NCI-H748 (cell line): ENCODE results near the gene MUC4.
"Not testable (repeated sequence)": the region's sequence is repeated elsewhere in the genome, so short reads cannot be mapped to it uniquely, and the experiment has no call there.

Source experiments
- DNase-seq: peaks from one replicate; lab custom pipeline; 2025; ENCODE audit not compliant: unreplicated experiment; lab: John Stamatoyannopoulos, UW

MUC4 gene

DNA sequence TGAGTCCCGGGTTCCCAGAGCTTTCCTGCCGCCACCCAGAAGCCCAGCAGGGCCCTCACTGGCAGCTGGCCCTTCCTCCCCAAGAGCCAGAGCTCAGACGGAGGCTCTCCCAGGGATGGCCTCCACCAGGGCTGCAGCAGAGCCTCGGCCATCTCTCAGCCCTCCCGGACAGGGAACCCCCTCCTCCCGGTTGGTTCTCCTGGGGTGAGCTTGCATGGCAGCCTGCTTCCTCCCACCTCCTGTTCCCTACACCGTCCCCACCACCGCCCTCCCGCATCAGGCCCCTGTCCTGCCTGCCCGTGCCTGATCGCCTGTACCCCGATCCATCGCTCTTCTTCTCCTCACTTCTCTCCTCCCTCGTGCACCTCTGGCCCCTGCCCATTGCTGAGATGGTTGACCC is 24.1 kb upstream of the MUC4 start:
- DNase-seq = no peak

DNA sequence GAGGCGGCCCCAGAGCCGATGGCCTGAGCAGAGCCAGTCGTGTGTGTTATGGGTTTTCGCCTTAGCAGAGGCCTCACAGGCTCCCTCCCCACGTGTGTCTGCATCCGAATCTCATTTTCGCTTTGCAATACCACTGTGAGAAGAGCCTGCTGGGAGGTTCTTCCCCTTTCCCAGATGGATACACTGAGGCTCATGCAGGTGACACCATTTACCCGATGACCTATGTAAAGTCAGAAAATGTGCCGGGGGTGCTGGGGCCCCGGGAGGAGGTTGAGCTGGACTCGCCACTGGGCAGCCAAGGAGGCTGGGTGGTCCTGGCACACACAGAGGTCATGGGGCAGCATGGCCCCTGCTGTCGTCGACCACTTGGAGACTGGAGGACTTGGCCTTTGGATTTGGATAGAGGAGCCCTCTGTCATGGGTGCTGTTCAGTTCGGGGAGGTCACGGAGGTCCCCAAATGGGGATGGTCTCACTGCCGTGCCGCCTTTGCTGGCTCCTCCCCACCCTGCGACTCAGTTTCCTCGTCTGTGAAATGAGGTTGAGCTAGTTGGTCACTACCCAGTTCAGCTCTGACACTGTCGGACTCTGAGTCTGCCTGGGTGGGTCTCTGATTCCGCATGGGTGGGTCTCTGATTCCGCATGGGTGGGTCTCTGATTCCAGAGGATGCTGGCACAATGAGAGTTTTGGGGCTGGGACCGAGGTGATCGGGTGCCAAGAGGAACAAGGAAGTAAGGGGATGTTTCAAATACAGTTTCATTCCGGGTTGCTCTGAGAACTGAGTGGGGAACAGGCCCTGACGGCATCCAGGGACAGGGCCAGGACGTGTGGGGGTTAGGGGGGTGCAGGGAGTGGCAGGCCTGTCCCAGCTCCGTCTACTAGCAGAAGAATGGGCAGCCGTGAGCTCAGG is 23.2 kb upstream of the MUC4 start:
- DNase-seq = no peak

DNA sequence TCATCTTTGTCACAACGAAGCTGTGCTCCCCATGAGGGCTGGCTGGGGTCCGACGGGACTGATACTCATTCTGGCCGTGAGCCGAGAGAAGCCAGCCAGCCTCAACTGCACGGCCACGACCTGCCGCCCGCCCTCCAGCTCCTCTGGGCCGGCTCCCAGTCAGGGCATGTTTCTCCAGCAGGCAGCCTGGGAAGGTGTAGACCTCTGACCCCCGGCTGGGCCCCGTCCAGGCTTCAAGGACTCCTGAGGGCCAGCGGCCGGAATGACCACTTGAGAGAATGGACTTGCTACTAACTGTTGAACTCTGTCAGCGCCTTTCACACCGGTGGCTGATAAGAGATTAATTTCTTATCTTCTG is 18.1 kb upstream of the MUC4 start:
- DNase-seq = no peak

DNA sequence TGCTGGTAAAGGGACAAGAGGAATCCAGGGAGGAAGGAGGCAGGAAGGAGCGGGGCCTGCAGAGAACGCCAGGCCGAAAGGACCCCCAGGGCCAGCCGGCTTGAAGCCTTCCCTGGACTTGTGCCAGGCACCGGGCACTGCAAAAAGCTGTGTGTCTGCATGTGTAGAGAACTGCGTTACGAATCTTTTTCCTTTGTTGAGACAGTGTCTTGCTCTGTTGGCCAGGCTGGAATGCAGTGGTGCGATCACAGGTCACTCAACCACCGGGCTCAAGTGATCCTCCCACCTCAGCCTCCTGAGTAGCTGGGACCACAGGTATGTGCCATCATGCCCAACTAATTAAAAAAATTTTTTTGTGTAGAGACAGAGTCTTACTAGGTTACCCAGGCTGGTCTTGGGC is 17.0 kb upstream of the MUC4 start:
- DNase-seq = no peak

DNA sequence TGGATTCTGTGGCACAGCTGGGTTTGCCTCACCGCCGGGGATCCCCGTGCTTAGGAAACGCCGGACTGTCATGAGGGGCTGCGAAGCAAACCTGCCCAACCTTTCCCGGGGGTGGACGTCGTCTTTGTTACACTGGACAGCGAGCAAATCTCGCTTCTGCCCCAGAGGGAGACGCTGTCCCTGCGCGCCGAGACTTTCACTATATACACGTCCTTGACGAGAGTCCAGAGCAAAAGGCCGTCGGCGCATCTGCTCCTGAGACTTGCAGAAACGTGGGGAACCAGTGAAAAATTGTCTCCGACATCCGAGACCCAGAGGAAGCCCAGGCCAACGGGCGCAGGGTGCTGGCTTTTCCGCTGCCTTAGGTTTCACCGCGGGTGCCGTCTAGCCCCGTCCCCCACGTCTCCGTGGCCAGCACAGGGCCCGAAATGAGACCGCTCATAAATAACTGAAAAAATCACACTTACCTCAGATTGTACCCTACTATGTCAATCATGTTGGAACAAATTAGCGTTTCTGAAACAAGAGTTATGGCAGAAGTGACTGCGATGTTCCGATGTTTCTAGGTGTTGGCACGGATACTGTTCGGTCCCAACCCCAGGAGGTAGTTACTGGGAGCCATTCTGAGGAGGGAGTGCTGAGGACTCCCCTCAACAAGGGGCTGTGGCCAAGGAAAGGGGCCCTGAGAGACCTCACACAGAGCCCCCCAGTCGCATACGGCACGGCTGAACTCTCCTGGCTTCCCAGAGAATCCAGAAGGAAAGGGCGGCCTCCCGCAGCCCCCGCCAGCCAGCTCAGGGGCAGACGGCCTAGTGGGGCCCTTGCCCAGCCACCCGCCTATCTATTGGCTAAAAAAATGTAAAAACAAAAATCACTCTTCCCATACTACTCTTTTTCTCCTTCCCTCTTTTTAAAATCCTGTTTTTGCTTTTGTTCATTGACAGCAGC is 14.4 kb upstream of the MUC4 start:
- no peak for DNase-seq

DNA sequence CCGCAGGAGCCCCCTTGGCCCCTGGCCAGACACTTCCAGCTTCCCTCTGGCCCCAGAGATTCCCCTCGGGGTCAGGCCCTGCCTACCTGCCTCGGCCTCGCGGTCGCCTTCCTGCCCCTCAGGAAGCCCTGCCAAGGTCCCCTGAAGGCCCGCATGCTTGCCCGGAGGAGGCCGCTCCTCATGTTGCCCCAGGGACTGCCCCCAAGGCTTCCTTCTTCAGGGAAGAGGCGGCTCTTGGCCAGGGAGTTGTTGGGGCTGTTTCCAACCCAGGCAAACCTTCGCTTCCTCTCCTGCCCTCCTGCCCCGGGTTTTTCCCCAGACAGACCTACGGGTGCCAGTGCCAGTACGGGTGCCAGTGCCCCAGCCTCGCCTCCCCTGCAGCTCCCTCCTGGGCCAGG is 13.5 kb upstream of the MUC4 start:
- DNase-seq = no peak

DNA sequence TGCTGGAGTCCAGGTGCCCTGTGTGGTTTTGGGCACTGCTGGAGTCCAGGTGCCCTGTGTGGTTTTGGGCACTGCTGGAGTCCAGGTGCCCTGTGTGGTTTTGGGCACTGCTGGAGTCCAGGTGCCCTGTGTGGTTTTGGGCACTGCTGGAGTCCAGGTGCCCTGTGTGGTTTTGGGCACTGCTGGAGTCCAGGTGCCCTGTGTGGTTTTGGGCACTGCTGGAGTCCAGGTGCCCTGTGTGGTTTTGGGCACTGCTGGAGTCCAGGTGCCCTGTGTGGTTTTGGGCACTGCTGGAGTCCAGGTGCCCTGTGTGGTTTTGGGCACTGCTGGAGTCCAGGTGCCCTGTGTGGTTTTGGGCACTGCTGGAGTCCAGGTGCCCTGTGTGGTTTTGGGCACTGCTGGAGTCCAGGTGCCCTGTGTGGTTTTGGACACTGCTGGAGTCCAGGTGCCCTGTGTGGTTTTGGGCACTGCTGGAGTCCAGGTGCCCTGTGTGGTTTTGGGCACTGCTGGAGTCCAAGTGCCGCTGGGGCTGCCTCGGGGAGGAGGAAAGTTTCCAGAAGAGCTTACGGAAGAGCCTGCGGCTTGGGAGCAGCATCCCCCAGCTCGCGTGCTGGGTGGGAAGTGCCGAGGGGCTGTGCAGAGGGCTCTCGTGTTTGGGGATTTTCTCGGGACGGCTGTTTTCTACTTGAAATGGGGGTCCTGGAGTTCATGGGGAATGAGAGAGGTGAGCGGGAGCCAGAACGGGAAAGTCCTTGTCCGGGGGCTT is 12.9 kb upstream of the MUC4 start:
- not testable (repeated sequence) for DNase-seq

DNA sequence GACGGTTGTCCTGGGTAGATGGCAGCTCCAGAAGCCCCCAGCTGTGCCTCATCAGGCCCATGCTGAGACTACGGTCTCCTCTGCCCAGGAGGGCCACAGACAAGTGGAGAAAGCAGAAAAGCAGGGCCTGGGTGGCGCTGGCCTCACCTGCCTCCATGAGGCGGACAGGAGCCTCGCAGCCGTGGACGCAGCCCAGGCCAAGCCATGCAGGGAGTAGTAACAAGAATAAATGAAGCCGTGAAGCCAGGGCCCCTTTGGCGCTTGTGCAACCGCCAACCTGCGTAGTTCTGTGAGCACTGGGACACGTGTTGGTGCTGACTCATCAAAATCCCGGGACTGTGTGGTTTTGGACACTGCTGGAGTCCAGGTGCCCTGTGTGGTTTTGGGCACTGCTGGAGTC is 12.3 kb upstream of the MUC4 start:
- peak; percentile 5 for DNase-seq

DNA sequence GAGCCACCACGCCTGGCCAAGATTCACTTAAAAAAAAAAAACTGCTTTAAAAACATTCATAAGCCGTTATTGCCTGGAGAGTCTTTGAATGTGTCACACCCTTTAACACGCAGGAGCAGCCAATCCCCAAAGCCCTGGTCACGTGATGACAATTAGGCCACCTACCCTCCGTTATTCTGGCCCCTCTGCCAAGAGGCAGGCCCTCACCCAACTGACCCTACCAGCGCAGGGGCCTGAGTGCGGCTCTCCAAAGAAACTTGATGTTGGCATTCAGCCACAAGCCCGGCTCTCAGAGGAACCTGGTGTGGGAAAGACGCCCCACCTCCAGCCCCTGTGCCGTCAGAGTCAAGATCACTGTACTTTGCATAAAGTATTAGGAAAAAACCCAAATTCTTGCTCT is 11.6 kb upstream of the MUC4 start:
- no peak for DNase-seq

DNA sequence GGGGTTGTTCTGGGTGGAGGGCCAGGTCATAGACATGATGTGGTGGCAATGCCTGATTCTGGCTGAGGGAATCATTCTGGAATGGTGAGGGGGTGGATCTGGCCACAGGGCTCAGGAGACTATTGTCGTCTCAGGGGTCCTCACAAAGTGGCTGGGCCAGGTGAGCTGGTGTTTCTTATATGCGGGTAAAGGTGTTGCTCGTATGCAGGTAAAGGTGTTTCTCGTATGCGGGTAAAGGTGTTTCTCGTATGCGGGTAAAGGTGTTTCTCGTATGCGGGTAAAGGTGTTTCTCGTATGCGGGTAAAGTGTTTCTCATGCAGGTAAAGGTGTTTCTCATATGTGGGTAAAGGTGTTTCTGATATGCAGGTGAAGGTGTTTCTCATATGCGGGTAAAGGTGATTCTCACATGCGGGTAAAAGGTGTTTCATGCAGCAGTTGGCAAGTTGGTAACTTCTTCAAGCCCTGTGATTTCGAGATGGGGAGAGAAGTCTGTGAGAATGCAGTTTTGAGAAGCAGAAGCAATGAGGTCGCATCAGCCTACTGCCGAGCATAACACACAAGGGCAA is 10.5 kb upstream of the MUC4 start:
- no peak for DNase-seq

DNA sequence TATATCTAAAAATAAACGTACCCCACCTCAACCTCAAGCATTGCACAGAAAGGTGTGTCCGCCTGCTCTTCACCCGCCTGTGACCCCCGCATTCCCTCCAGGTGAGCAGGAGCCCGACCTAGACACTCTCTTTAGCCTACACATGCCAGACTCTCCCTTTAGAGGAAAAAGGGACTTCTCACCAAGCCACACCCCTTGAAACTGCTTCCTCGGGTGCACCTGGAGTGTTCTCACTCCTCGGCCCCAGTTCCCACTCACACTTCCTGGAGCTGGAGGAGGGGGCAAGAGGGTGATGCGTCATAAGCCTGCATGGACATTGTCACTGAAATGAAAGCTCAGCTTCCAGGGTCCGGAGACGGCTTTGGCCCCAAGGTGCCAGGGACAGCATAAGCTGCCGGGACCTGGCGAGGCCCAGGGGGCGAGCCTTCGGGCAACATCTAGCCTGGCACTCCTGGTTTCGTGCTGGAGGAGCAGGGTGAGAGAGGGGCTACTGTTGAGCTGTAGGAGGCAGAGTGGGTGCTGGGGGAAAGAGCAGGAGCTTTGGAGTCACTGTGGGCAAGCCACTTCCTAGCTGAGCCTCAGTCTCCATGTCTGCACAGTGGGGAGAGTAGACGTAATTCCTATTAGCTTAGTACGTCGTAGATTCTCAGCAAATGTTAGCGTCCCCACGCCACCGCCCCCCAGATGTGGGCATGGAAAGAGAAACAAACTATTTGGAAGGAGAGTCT is 9.8 kb upstream of the MUC4 start:
- DNase-seq = no peak

DNA sequence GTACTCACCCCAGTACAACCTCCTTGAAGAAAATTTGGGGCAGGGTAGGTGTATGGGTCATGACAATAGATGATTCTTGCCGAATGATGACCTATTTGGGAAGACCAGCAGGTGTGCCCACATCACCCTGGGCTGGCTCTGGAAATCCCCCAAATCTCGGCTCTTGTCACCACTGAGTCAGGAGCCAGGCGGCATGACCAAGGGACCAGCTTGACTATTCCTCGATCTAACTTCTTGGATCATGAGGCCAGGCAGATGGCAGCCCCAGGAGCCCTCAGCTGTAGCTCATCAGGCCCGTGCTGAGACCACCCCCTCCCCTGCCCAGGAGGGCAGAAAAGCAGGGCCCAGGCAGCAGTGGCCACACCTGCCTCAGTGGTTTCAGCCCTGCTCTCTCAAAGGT is 9.2 kb upstream of the MUC4 start:
- DNase-seq = no peak

DNA sequence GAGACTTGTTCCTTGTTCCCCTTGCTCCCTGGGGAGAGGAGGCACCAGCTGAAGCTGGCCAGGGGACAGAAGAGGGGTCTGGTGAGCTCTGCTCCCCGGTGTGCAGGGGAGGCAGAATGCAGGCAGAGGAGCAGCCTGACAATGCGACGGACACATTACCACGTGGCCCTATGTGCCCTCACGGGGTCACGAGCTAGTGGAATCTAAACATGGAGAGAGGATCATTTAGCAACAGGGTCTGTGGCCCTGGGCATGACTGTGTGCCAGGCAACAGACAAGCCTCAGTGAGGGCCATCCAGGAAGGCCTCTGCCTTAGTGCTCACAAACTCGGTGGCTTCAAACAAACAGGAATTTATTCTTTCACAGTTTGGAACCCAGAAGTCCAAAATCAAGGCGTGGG is 8.5 kb upstream of the MUC4 start:
- no peak for DNase-seq

DNA sequence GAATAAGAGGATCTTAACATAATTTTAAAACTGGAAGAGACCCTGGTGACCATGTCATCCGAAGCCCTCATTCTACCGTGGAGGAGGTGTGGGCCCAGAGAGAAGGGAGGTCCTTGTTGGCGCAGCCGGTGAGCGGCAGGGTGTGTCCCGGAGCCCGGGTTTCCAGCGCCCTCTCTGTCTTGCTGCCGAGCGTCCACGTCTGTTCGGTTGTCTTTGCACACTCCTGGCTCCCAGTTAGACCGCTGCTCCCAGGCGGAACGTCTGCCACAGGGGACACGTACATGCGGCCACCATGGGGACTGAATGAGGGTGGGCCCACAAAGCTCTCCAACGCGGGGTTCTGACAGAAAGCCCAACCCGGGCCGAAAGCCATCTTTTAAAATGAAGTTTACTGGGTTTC is 6.6 kb upstream of the MUC4 start:
- DNase-seq = no peak

DNA sequence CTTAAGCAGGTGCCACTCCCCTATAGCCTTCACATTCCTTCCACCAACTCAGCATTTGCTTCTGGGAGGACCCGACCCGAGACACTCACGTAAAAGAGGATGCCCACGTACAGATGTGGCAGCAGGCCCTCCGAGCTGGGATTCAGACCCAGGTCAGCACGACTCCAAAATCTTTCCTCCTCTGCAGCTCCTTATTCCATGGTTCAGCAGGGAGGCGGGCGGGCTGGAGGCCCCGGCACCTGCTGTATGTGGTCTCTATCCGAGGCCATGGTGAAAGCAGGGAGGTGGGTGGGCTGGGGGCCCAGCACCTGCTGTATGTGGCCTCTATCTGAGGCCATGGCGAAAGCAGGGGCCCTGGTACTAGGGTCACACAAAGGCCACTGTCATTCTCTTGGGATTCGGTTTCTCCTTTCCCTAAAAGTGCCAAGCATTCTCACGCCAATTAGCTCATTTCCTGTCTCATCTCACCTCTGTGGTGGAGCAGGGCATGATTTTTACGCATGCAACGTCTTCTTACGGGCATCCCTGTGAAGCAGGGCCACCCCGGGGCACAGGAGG is 5.9 kb upstream of the MUC4 start:
- no peak for DNase-seq

DNA sequence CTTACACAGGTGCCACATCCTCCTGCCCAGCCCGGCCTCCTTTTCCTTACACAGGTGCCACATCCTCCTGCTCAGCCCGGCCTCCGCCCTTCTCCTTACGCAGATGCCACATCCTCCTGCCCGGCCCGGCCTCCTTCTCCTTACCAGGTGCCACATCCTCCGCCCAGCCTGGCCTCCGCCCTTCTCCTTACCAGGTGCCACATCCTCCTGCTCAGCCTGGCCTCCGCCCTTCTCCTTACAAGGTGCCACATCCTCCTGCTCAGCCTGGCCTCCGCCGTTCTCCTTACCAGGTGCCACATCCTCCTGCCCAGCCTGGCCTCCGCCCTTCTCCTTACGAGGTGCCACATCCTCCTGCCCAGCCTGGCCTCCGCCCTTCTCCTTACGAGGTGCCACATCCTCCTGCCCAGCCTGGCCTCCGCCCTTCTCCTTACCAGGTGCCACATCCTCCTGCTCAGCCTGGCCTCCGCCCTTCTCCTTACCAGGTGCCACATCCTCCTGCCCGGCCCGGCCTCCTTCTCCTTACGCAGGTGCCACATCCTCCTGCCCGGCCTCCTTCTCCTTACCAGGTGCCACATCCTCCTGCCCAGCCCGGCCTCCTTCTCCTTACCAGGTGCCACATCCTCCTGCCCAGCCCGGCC is 4.7 kb upstream of the MUC4 start:
- DNase-seq = not testable (repeated sequence)

DNA sequence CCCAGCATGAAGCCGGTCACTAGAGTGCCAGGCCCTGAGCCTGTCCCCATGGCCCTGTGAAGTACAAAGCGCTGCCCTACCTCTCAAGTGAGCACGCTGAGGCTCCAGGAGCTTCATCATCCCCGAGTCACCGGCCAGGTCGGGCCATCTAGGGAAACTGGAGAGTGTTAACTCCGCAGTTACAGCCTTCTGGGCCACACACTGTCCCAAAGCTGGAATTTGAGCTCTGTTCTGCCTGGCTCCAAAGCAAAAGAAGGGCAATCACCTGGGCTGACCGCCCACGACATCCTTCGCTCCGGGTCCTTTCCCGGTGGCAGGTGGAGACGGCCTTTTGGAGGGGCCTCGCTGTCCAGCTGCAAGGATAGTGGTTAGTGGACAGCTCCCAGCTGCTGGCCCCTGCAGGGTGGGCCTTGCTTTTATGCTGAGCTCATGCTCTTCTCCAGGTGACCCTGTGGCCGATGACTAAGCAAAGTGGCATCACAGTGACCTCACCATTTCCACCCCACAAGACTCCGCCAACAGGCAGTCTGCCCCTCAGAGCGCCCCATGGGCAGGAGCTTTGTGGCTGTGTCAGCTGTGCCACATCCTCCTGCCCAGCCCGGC is 3.5 kb upstream of the MUC4 start:
- no peak for DNase-seq

DNA sequence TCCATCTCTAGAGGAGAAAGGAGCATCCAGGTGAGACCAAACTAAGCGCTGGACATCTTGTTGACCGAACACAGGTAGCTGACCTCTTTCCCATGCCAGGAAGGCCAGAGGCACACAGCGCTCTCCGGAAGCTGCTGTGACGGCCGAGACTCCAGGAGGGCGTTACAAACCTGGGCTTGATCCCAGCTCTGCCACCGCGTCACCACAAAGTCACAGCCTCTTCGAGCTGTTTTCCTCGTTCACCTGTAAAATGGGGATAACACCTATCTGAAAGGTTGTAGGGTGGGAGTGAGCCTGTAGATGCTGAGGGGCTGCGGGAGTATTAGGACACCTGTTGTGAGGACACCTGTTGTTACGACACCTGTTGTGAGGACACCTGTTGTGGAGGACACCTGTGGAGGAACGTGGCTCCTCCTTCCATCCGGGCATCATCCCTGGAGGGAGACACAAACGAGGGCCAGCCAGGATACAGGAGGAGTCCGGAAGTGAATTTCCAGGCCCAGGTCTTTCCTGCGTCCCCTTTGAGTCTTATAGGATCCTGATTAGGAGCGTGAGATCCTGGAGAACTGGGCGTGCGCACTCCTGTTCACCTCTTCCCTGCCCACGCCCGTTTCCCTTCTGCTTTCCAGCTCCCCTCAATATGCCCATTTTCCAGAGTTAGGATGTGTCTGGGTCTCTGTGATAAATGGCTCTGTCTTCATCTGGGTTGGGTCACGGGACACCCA is 2.3 kb upstream of the MUC4 start:
- DNase-seq = no peak

DNA sequence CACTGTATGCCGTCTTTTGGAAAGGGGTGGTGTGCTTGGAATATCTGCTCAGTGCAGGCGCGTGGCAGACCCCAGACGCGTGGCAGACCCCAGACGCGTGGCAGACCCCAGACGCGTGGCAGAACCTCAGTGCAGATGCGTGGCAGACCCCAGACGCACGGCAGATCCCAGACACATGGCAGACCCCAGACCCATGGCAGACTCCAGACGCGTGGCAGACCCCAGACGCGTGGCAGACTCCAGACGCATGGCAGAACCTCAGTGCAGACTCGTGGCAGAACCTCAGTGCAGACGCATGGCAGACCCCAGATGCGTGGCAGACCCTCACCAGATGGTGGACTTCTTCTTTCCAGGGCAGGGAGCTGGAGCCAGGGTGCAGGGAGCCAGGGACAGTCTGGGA is 637 bp upstream of the MUC4 start:
- DNase-seq = no peak
